Caco-2 (cell line): Measurements from ENCODE around the gene MTCL3.

Source experiments
- BruUV-seq: library from RNA; stranded (reverse); fragments of 400-500 nt; replicated peaks from 2 replicates; lab custom pipeline; 2021; lab: Mats Ljungman, UMichigan
- CTCF ChIA-PET: fragments of 300-600 bp; sonication (Branson Sonifier 250); formaldehyde crosslinking; loops from one replicate; lab custom pipeline; 2022; ENCODE audit warnings: antibody characterized with exemption; lab: Charles Lee
- POLR2A ChIA-PET: fragments of 300-600 bp; sonication (Branson Sonifier 250); formaldehyde crosslinking; loops from one replicate; lab custom pipeline; 2022; ENCODE audit warnings: antibody characterized with exemption; lab: Charles Lee
- DNase-seq, 2 experiments: peaks; one replicate each; pipeline versions ENCODE4 v3.0.0 to v3.0.0-alpha.2; 2020 to 2022
- H3K27me3 ChIP-seq: replicated peaks from 2 replicates; pipeline ENCODE4 v1.6.0; 2011; ENCODE audit warnings: low read length; ENCODE audit not compliant: control insufficient read depth, insufficient read depth
- H3K36me3 ChIP-seq: 2 replicates; pipeline ENCODE4 v1.5.1; 2011; ENCODE audit warnings: low read length; ENCODE audit not compliant: control insufficient read depth, insufficient read depth
- H3K4me1 ChIP-seq: fragments of 250-450 bp; sonication (Bioruptor Pico); 2 replicates; pipeline ENCODE4 v1.5.1; 2020; ENCODE audit warnings: mild to moderate bottlenecking
- H3K4me3 ChIP-seq: 2 replicates; pipeline ENCODE4 v1.5.1; 2011; ENCODE audit warnings: low read depth, mild to moderate bottlenecking, control low read depth, low read length
- H3K9me3 ChIP-seq: fragments of 250-450 bp; sonication (Bioruptor Pico); 2 replicates; pipeline ENCODE4 v1.5.1; 2020; ENCODE audit warnings: mild to moderate bottlenecking, moderate library complexity
- H3K27ac Mint-ChIP-seq: one replicate; pipeline ENCODE4 v1.8.0; 2022; ENCODE audit warnings: mixed read lengths; ENCODE audit not compliant: unreplicated experiment
- H3K27me3 Mint-ChIP-seq: one replicate; pipeline ENCODE4 v1.8.0; 2022; ENCODE audit warnings: mixed read lengths; ENCODE audit not compliant: insufficient read depth, unreplicated experiment
- H3K36me3 Mint-ChIP-seq: one replicate; pipeline ENCODE4 v1.8.0; 2022; ENCODE audit warnings: mild to moderate bottlenecking, mixed read lengths; ENCODE audit not compliant: insufficient read depth, unreplicated experiment
- H3K4me1 Mint-ChIP-seq: one replicate; pipeline ENCODE4 v1.8.0; 2022; ENCODE audit warnings: low read depth, mixed read lengths; ENCODE audit not compliant: unreplicated experiment
- H3K4me3 Mint-ChIP-seq: one replicate; pipeline ENCODE4 v1.8.0; 2022; ENCODE audit warnings: mild to moderate bottlenecking, moderate library complexity, mixed read lengths; ENCODE audit not compliant: unreplicated experiment
- H3K9me3 Mint-ChIP-seq: one replicate; pipeline ENCODE4 v1.8.0; 2022; ENCODE audit warnings: mixed read lengths; ENCODE audit not compliant: unreplicated experiment
- CTCF ChIP-seq, 2 experiments: fragments of 200-600 bp in 1 of 2; IDR thresholded peaks; 1 replicate in 1 of 2; 2 replicates in 1 of 2; pipeline versions ENCODE4 v1.5.1 to v1.8.0; 2011 to 2022; ENCODE audit warnings: antibody characterized with exemption in 1 of 2, control low read depth in 1 of 2, inconsistent platforms in 1 of 2, low read depth in 1 of 2, low read length in 1 of 2, mild to moderate bottlenecking in 1 of 2, moderate library complexity in 1 of 2; ENCODE audit not compliant: insufficient read depth in 1 of 2, severe bottlenecking in 1 of 2, unreplicated experiment in 1 of 2
- intact Hi-C: fragments of 100-400 bp; cut with micrococcal nuclease; formaldehyde crosslinking; loops from one replicate; pipeline ENCODE4 v1.10.0; 2022; ENCODE audit not compliant: unreplicated experiment

MTCL3 gene

GRCh38 chr6:127554435-127555006 lies 35.4 kb upstream of the MTCL3 start:
- H3K36me3 Mint-ChIP-seq: no peaks in the 10 kb centered on the region
- BruUV-seq: no TSS peak
- H3K9me3 Mint-ChIP-seq: no peaks in the 10 kb centered on the region
- H3K4me1 Mint-ChIP-seq: no peaks in the 10 kb centered on the region
- no peak overlapping the region for H3K4me3 Mint-ChIP-seq
- DNase-seq: peak in 1 of 2 experiments; percentile 24
- TF ChIP-seq CTCF (IDR thresholded peaks at IDR 0.05; ENCODE audit: insufficient read depth in 1 of 2, low read depth in 1 of 2, low read length in 1 of 2, severe bottlenecking in 1 of 2, unreplicated experiment in 1 of 2): peak; percentile 22 to 44
- H3K4me3 ChIP-seq: no peak overlapping the region
- no peaks in the 10 kb centered on the region for H3K4me1 ChIP-seq
- H3K27ac Mint-ChIP-seq: no peak overlapping the region
- H3K27me3 ChIP-seq: no peaks in the 10 kb centered on the region
- H3K27me3 Mint-ChIP-seq: peaks cover 4% of the 10 kb centered on the region
- POLR2A ChIA-PET: no interaction called here
- CTCF ChIA-PET: interaction anchor here (0.8 kb wide), 1 partner anchor 88 kb away, joined by 3 read pairs; no protein-coding TSS in a partner anchor
- intact Hi-C loops: loop anchor here (1.0 to 5.0 kb wide), 2 partner anchors 88 to 138 kb away; no protein-coding TSS in a partner anchor
- H3K36me3 ChIP-seq: no peaks in the 10 kb centered on the region
- no peaks in the 10 kb centered on the region for H3K9me3 ChIP-seq

GRCh38 chr6:127550403-127550802 lies 31.3 kb upstream of the MTCL3 start:
- H3K9me3 Mint-ChIP-seq: no peaks in the 10 kb centered on the region
- no peak for DNase-seq
- H3K27me3 Mint-ChIP-seq: no peaks in the 10 kb centered on the region
- H3K27ac Mint-ChIP-seq: no peak overlapping the region
- Histone ChIP-seq H3K27me3 (no peaks in the 10 kb centered on the region), H3K4me1 (no peaks in the 10 kb centered on the region), H3K36me3 (no peaks in the 10 kb centered on the region), H3K4me3 (no peak overlapping the region), H3K9me3 (no peaks in the 10 kb centered on the region)
- no TSS peak for BruUV-seq
- CTCF ChIA-PET: no interaction called here
- no peak overlapping the region for H3K4me3 Mint-ChIP-seq
- no peaks in the 10 kb centered on the region for H3K4me1 Mint-ChIP-seq
- no peak for TF ChIP-seq CTCF (IDR thresholded peaks at IDR 0.05; ENCODE audit: insufficient read depth in 1 of 2, low read depth in 1 of 2, low read length in 1 of 2, severe bottlenecking in 1 of 2, unreplicated experiment in 1 of 2)
- H3K36me3 Mint-ChIP-seq: no peaks in the 10 kb centered on the region
- POLR2A ChIA-PET: no interaction called here
- intact Hi-C loops: loop anchor here (5.0 kb wide), 1 partner anchor 142 kb away; no protein-coding TSS in a partner anchor

- H3K27me3 ChIP-seq: no peaks in the 10 kb centered on the region
- POLR2A ChIA-PET: no interaction called here
- H3K9me3 ChIP-seq: no peaks in the 10 kb centered on the region
- H3K4me3 ChIP-seq: no peak overlapping the region
- no peaks in the 10 kb centered on the region for H3K4me1 ChIP-seq
- DNase-seq: no peak
- Mint-ChIP-seq H3K4me1 (no peaks in the 10 kb centered on the region), H3K9me3 (no peaks in the 10 kb centered on the region), H3K36me3 (no peaks in the 10 kb centered on the region), H3K27me3 (peaks cover 3% of the 10 kb centered on the region), H3K27ac (no peak overlapping the region), H3K4me3 (no peak overlapping the region)
- intact Hi-C loops: loop anchor here (1.0 kb wide), 1 partner anchor 83 kb away; no protein-coding TSS in a partner anchor
- H3K36me3 ChIP-seq: no peaks in the 10 kb centered on the region
- peak in 1 of 2 experiments; percentile 12 for TF ChIP-seq CTCF (IDR thresholded peaks at IDR 0.05; ENCODE audit: insufficient read depth in 1 of 2, low read depth in 1 of 2, low read length in 1 of 2, severe bottlenecking in 1 of 2, unreplicated experiment in 1 of 2)
- BruUV-seq: no TSS peak
- CTCF ChIA-PET: no interaction called here
These were observed 28.9 kb upstream of the MTCL3 start for GRCh38 chr6:127547904-127548649.
